Liver (tissue), 9 donors: ENCODE measurements around the gene SLC16A8. TPM values are rescaled to one million over a fixed set of nuclear protein-coding genes. Genes with fewer than 3 reads are reported as not detected.

Experiments used
- DNase-seq: peaks from one replicate; pipeline ENCODE4 v3.0.0-alpha.2; 2017; ENCODE audit warnings: low spot score
- H3K27ac ChIP-seq, 2 donors: one replicate each; pipeline ENCODE4 v1.7.0; 2013; ENCODE audit warnings: inconsistent platforms in 2 of 2, low read length in 2 of 2, control low read depth in 1 of 2, low read depth in 1 of 2, mild to moderate bottlenecking in 1 of 2
- H3K27me3 ChIP-seq, 4 donors: one replicate each; pipeline versions ENCODE4 v1.6.1 to v1.7.0; 2013; ENCODE audit warnings: low read length in 3 of 4, inconsistent platforms in 1 of 4, mild to moderate bottlenecking in 1 of 4, moderate library complexity in 1 of 4; ENCODE audit not compliant: control insufficient read depth in 4 of 4, insufficient read depth in 4 of 4
- H3K36me3 ChIP-seq, 4 donors: one replicate each; pipeline versions ENCODE4 v1.6.1 to v1.7.0; 2013; ENCODE audit warnings: low read length in 3 of 4, mild to moderate bottlenecking in 3 of 4, low read depth in 1 of 4, moderate library complexity in 1 of 4; ENCODE audit not compliant: control insufficient read depth in 4 of 4, insufficient read depth in 3 of 4
- H3K4me1 ChIP-seq, 4 donors: one replicate each; pipeline versions ENCODE4 v1.6.1 to v1.7.0; 2013; ENCODE audit warnings: low read length in 3 of 4, mild to moderate bottlenecking in 3 of 4, moderate library complexity in 1 of 4; ENCODE audit not compliant: control insufficient read depth in 4 of 4, insufficient read depth in 4 of 4
- H3K4me3 ChIP-seq, 3 donors: one replicate each; pipeline versions ENCODE4 v1.6.1 to v1.7.0; 2013; ENCODE audit warnings: low read length in 3 of 3, control low read depth in 1 of 3, low read depth in 1 of 3, mild to moderate bottlenecking in 1 of 3
- H3K9ac ChIP-seq, 2 donors: one replicate each; pipeline ENCODE4 v1.7.0; 2013; ENCODE audit warnings: low read length in 2 of 2, mild to moderate bottlenecking in 2 of 2, moderate library complexity in 2 of 2, control low read depth in 1 of 2, low read depth in 1 of 2
- H3K9me3 ChIP-seq, 4 donors: one replicate each; pipeline versions ENCODE4 v1.6.1 to v1.7.0; 2013; ENCODE audit warnings: low read length in 3 of 4; ENCODE audit not compliant: control insufficient read depth in 4 of 4
- CTCF ChIP-seq: fragments of 150-350 bp; IDR thresholded peaks from 2 replicates; pipeline ENCODE4 v1.5.1; 2017; ENCODE audit warnings: improper control_type of control experiment, low read depth, low read length; ENCODE audit not compliant: missing input control
- FOXA1 ChIP-seq: IDR thresholded peaks from 2 replicates; pipeline ENCODE4 v1.6.1; 2016; ENCODE audit warnings: antibody characterized with exemption
- FOXA2 ChIP-seq: IDR thresholded peaks from 2 replicates; pipeline ENCODE4 v1.6.1; 2016; ENCODE audit warnings: antibody characterized with exemption
- HNF4A ChIP-seq, 2 donors: conservative IDR thresholded peaks; 2 replicates each; pipeline ENCODE4 v1.6.1; 2016; ENCODE audit warnings: antibody characterized with exemption in 2 of 2, mild to moderate bottlenecking in 2 of 2
- HNF4G ChIP-seq: IDR thresholded peaks from 2 replicates; pipeline ENCODE4 v1.6.1; 2016; ENCODE audit warnings: antibody characterized with exemption
- JUND ChIP-seq, 2 donors: IDR thresholded peaks; 2 replicates each; pipeline ENCODE4 v1.6.1; 2016; ENCODE audit warnings: antibody characterized with exemption in 2 of 2
- MAX ChIP-seq: IDR thresholded peaks from 2 replicates; pipeline ENCODE4 v1.6.1; 2016; ENCODE audit warnings: antibody characterized with exemption
- RAD21 ChIP-seq, 2 donors: IDR thresholded peaks; 2 replicates each; pipeline ENCODE4 v1.6.1; 2016; ENCODE audit warnings: antibody characterized with exemption in 2 of 2, mild to moderate bottlenecking in 2 of 2
- SP1 ChIP-seq: IDR thresholded peaks from 2 replicates; pipeline ENCODE4 v1.6.1; 2018; ENCODE audit warnings: antibody characterized with exemption, mild to moderate bottlenecking
- YY1 ChIP-seq: IDR thresholded peaks from 2 replicates; pipeline ENCODE4 v1.6.1; 2016; ENCODE audit warnings: antibody characterized with exemption, mild to moderate bottlenecking
- WGBS: extraction: QIAGEN DNeasy Blood & Tissue Kit; methylation state at CpG from one replicate; pipeline ENCODE4 v1.1.7; 2013; 5-methylcytosine and 5-hydroxymethylcytosine counted together
- polyA plus RNA-seq, 2 donors: library from polyadenylated mRNA; stranded (reverse) in 1 of 2; unstranded in 1 of 2; fragments of 200-250 nt in 1 of 2; fragments of >200 nt in 1 of 2; fragmentation: Nextera tagmentation in 1 of 2; extraction: Ambion mirVana in 1 of 2; gene quantifications; one replicate each; pipeline versions ENCODE4 v1.2.1 to v1.2.3, GENCODE V29; 2013 to 2015
- total RNA-seq, 2 donors: library from RNA; depleted of rRNA; stranded (reverse); fragments of >200 nt; gene quantifications; one replicate each; pipeline ENCODE4 v1.2.3, GENCODE V29; 2014
- donor health status: healthy.
- donor health status: healthy.
- donor health status: healthy.
- donor health status: healthy.
- donor health status: healthy.

The SLC16A8 gene
- total and polyA plus RNA-seq, 4 donors = 0.10 TPM; not detected in 3

GRCh38 chr22:38046070-38046748 lies 37.8 kb downstream of the SLC16A8 start (continued):
- TF ChIP-seq JUND (IDR thresholded peaks at IDR 0.05) (no peak), SP1 (no peak), CTCF (no peak), HNF4A (conservative IDR thresholded peaks at IDR 0.05) (no peak)

- WGBS = 93% methylated on average over 16 of the region's 16 CpGs
- Histone ChIP-seq H3K9ac (no peak overlapping the region), H3K4me3 (no peak overlapping the region), H3K36me3 (no peaks in the 10 kb centered on the region), H3K9me3 (no peaks in the 10 kb centered on the region), H3K27ac (no peak overlapping the region), H3K27me3 (no peaks in the 10 kb centered on the region), H3K4me1 (peaks cover 0 to 4% (median 0%) of the 10 kb centered on the region in 4 donors)
- DNase-seq = no peak
- TF ChIP-seq FOXA1 (no peak), MAX (no peak), RAD21 (IDR thresholded peaks at IDR 0.05) (no peak), CTCF (no peak), YY1 (no peak), HNF4G (no peak)
These were observed 40.6 kb downstream of the SLC16A8 start for GRCh38 chr22:38043151-38044039.

GRCh38 chr22:38042488-38042790 lies 41.5 kb downstream of the SLC16A8 start:
- Histone ChIP-seq H3K4me1 (peaks cover 0 to 4% (median 0%) of the 10 kb centered on the region in 4 donors), H3K27ac (no peak overlapping the region), H3K4me3 (no peak overlapping the region), H3K9me3 (no peaks in the 10 kb centered on the region), H3K27me3 (no peaks in the 10 kb centered on the region), H3K9ac (no peak overlapping the region), H3K36me3 (no peaks in the 10 kb centered on the region)
- no peak for TF ChIP-seq HNF4A (conservative IDR thresholded peaks at IDR 0.05)
- no peak for TF ChIP-seq FOXA2
- TF ChIP-seq YY1 = no peak
- 81% methylated on average over 1 of the region's 1 CpG for WGBS
- DNase-seq = no peak
